Measurements from ENCODE around the gene PELI1. TPM values are rescaled to one million over a fixed set of nuclear protein-coding genes. Genes with fewer than 3 reads are reported as not detected.

Gene PELI1, protein sequence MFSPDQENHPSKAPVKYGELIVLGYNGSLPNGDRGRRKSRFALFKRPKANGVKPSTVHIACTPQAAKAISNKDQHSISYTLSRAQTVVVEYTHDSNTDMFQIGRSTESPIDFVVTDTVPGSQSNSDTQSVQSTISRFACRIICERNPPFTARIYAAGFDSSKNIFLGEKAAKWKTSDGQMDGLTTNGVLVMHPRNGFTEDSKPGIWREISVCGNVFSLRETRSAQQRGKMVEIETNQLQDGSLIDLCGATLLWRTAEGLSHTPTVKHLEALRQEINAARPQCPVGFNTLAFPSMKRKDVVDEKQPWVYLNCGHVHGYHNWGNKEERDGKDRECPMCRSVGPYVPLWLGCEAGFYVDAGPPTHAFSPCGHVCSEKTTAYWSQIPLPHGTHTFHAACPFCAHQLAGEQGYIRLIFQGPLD
- 33.2 and 57.3 TPM in 2 replicates for total RNA-seq

GRCh38 chr2:64144057-64145013, at the start of gene PELI1:
PELI1 (minus strand) TSS chr2:64144420; CDS start chr2:64108310, 36,110 bp downstream.

Other genes starting within 250 kb of the PELI1 start
- 21.2 and 25.6 TPM in 2 replicates for gene VPS54, start 125.0 kb downstream of the PELI1 start, total RNA-seq

Data from nasal cavity respiratory epithelium epithelial cell of viscerocranial mucosa (primary cell).